Astrocyte of the spinal cord (primary cell): ENCODE results near the gene CNTFR.
A peak's percentile ranks its signal among the peaks of the same experiment; 100 is the strongest.

Source experiments
- DNase-seq: peaks from one replicate; pipeline ENCODE4 v3.0.0; 2011; ENCODE audit warnings: low read depth, low spot score
- H3K4me3 ChIP-seq: 2 replicates; pipeline ENCODE4 v1.5.1; 2011; ENCODE audit warnings: low read depth, mild to moderate bottlenecking, low read length, moderate library complexity
- in situ Hi-C: cut with HindIII; loops from 2 replicates; pipeline ENCODE4 v1.10.0; 2017; ENCODE audit warnings: low sequenced_read_pairs
- TF ChIP-seq, protein P1 (sequence below): IDR thresholded peaks from 2 replicates; pipeline ENCODE4 v1.5.1; 2012; ENCODE audit warnings: low read depth, mild to moderate bottlenecking, low read length, inconsistent platforms

Gene CNTFR

GRCh38 chr9:34594177-34594576 is 4.7 kb upstream of the CNTFR start:
- in situ Hi-C loops = no loop called here
- no peak overlapping the region for H3K4me3 ChIP-seq
- DNase-seq = no peak
- TF ChIP-seq, protein P1, sequence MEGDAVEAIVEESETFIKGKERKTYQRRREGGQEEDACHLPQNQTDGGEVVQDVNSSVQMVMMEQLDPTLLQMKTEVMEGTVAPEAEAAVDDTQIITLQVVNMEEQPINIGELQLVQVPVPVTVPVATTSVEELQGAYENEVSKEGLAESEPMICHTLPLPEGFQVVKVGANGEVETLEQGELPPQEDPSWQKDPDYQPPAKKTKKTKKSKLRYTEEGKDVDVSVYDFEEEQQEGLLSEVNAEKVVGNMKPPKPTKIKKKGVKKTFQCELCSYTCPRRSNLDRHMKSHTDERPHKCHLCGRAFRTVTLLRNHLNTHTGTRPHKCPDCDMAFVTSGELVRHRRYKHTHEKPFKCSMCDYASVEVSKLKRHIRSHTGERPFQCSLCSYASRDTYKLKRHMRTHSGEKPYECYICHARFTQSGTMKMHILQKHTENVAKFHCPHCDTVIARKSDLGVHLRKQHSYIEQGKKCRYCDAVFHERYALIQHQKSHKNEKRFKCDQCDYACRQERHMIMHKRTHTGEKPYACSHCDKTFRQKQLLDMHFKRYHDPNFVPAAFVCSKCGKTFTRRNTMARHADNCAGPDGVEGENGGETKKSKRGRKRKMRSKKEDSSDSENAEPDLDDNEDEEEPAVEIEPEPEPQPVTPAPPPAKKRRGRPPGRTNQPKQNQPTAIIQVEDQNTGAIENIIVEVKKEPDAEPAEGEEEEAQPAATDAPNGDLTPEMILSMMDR = no peak

GRCh38 chr9:34592895-34593601 is 3.5 kb upstream of the CNTFR start:
- DNase-seq = no peak
- no peak overlapping the region for H3K4me3 ChIP-seq
- TF ChIP-seq, protein P1 = no peak
- in situ Hi-C loops = no loop called here

DNA sequence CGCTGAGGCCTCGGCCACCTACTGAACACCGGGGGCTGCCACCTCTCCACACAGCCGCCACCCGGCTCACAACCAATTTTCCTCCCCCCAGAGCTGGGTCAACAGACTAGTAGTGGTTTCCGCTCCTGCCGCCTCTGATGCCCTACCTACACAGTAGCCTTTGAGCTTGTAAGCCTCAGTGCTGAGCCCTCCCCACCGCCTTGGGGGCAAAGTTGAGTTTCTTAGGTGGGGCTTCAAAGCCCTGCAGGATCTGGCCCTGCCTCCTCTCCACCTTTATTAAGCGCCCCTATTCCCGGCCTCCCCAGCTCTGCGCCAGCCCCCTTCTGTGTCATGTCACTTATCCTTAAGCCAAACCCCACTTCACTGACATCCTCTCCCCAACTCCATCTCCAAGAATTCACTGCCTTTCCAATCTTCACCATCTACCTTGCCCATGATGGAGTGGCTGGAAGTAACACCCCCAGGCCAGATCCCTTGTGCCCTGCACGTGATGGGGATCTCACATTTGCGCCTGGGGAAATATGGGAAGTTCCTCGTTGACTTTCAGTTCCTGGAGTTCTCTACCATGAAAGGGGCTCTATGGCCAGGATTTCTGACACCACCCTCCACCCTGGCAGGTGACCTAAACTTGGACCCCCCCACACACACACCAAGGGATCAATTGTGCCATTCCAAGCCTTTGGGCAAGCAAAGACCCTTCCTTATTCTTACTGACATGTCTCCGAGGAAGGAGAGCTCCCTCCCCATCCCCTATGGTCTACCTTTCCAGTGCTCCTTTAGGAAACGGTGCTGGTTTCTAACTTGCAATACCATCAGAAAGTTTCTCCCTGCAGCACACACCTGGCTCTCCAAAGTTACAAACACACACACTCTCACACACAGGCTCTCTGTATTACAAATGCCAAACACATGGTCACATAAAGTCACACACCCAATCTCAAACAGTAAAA is 2.7 kb upstream of the CNTFR start:
- in situ Hi-C loops = no loop called here
- TF ChIP-seq, protein P1 = no peak
- H3K4me3 ChIP-seq = no peak overlapping the region
- DNase-seq = no peak

GRCh38 chr9:34591248-34591916 is 1.9 kb upstream of the CNTFR start:
- in situ Hi-C loops = no loop called here
- TF ChIP-seq, protein P1 = peak; percentile 87
- peak; percentile 61 for DNase-seq
- H3K4me3 ChIP-seq = no peak overlapping the region

DNA sequence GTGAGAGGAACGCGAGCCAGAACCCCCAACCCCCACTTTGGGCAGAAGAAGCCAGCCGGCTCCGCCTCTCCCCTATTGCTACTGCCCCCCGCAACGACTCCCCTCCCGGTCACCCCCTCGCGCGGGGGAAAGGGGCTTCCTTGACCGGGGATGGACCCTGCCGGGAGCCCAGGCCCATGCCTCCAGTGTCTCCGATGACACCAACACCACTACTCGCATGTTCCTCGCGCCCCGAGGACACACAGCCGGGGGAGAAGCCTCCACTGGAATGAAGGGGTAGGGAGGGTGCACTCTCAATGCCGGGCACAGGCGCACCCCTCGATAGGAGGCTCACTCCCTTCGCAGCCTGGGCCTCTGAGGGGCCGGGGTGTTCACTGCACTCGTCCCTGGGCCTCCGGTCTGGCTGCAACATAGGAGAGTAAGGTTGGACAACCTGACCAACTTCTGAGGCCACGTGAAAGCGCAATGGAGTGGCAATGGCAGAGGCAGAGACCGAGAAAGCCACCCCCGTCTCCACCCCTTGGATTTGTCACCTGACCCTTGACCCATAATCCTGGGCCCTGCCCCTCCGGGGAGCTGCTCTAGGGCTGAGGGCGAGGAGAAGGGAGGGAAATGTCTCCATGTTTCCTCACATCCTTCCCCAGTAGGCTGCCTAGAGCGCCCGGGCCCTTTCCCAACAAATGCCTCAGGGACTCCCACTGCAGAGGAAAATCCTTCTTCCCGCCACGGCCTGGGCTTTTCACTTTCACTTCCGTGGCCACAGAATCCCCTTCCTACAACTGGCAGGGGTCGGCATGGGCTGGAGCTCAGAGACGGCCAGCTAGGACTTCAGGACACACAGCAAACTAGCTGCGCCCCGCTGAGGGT is 1.1 kb upstream of the CNTFR start:
- in situ Hi-C loops = no loop called here
- no peak for DNase-seq
- TF ChIP-seq, protein P1 = no peak
- no peak overlapping the region for H3K4me3 ChIP-seq
